ENCODE data around the gene RPRML.
"Not testable (repeated sequence)": the region's sequence is repeated elsewhere in the genome, so short reads cannot be mapped to it uniquely, and the experiment has no call there.

Gene RPRML

DNA sequence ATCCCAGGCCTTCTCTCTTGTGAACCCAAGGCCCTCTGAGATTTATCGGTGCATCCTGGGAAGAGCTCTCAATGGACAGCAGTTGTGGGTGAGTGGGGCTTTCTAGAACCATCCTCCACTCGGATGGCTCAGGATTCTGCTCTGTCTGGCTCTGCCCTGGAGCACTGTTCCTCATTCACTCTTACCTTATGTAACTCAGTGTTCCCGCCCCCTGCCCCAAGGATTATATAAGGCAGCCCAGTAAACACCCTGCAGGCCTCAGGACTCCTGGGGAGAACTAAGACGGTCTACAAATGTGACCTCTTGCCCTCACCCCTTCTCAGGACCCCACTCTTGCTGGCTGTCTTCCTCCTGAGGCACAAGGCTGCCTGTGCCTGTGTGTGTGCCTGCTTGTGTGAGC lies 3.8 kb downstream of the RPRML start:
- DNase-seq = no peak

DNA sequence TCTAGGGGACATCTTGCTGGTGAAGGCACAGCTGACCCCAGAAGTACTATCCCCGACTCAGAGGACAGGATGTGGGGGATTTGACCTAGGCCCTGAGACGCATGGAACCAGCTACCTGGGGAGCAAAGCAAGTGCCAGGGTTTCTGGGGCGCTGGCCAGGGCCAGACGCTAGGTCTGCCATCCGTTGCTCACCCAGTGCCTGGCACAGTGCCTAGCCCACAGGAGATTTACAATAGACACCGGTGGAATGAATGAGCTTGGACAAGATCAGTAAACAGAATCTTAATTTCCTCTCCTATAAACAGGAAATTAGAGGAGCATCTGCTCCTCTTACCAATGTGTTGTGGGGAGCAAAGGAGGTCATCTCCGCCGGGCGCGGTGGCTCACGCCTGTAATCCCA lies 5.0 kb downstream of the RPRML start:
- DNase-seq = no peak

DNA sequence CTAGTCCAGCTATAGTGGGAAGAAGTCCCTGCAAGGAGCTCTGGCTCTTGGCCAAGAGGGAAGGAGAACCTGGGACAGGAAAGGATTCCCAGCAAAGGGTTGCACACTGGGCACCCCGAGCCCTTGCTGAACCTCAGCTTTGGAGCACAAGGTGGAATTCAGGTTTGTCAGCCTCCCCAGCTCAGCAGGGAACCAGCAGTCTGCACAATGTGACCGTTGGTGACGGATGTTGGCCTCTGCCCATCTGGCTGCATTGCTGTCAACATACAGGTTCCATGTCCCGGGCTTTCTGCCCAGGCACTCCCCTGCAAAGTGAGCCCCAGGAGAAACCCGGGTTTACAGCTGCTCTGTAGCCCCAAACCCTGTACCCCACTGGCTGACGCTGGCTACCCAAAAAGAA lies 6.7 kb downstream of the RPRML start:
- no peak for DNase-seq

DNA sequence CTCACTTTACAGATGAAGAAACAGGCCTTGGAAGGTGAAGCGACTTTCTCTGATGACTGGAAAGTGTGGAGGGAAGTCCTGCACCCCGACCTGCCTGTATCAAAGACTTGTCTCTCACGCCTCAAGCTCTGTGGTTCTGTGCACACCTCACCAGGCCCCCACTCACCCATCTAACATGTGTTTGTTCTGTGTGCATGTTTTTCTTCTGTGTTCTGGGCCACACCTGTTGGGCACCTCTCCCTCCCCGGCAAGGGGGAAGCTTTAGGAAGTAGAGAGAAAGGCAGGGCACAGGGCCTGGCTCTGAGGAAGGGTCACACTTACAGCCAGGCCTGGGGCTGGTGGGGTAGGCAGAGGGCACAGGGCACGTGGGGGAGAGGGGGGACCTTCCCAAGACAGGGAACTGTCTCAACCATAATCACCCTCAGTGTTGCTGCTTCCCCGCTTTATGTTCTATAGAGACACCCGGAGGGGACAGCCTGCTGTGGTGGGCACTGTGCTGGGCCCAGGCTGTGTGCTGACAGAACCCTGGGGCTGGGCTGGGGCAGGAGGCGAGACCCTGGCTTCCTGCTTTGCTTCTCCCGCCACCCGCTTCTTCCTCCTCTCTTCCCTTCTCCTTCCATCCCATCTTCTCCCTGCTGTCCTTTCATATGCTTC lies 7.3 kb downstream of the RPRML start:
- DNase-seq = no peak

DNA sequence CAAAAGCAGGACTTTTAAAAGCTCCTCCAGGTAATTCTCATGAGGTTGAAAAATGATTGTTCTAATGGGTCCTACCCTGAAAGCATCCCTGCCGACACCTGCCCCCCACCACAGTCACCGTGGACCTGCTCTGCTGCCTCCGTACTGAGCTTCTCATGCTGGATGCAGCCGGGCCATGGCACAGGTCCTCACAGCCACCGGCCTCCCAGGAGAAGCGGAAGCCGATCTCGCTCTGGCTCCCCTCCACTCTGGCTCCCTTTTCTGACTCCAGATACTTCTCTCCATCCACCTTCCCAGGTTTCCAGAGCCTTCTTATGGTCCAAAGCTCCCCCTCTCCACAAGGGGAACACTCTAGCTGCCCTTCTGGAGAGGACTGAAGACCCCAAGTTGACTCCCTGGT lies 10.2 kb downstream of the RPRML start:
- DNase-seq = no peak

DNA sequence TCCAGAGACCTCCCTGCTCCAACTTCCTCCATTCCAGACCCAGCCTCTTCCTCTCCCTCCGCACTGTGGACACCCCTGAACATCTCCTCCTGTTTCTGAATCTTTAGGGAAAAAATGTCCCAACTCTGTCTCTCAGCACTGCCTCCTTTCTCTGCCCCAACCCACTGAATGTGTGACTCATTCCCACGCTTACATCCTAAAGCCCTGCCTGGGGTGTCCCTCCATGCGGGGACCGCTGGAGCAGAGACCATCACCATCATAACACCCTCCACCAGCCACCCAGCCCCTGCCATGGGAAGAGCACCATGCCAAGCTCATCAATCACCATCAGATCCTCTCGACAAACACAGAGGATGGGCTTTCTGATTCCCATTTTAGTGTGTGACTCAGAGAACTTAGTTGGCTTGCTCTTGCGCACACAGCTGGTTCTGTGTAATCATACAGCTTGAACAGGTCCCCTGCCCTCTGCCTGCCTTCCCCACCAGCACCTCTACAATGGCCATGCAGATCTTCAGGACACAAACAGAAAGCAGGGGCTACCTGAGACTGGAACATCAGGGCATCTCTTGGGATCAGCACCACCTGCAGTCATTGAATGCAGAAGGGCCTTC lies 10.7 kb downstream of the RPRML start:
- no peak for DNase-seq

DNA sequence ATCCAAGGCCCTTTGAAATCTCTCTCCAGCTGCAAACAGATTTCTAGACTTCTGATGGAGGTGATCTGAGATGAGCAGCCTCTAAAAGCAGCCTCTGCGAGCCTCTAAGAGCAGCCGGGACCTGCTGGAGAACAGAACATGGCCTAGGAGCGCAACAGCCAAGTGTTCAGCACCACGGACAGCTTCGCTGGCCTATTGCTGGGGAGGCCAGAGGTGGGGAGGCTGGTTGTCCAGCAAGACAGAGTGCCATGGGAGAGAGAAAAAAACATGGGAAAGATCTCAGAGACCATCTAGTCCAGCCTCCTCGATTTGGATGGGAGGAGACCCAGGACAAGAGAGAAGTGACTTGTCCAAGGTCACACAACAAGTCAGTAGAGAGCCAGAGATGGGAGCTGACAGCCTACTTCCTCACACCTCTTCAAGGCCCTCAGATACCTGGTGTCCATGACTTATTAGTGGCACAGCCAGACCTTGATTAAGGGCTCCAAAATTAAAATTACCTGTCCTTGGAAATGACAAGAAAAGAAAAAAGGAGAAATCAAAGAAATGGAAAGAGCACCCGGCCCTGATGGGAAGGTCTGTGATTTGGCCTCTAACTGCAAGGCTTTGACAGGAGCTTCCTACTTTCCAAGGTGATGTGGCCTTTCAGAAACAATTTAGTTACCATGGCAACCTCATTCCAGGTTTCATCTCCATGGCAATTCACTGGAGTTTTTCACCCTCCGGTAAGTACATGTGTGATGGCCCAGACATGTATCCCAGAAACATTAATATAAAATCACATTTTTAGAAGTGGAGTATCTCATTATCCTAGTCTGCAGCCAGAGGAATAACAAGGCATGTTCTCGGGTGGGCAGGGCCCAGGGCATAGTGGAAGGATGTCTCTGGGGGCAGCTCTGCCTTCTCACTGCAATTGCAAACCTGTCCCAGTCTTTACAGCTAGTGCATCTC lies 14.5 kb downstream of the RPRML start:
- no peak for DNase-seq

DNA sequence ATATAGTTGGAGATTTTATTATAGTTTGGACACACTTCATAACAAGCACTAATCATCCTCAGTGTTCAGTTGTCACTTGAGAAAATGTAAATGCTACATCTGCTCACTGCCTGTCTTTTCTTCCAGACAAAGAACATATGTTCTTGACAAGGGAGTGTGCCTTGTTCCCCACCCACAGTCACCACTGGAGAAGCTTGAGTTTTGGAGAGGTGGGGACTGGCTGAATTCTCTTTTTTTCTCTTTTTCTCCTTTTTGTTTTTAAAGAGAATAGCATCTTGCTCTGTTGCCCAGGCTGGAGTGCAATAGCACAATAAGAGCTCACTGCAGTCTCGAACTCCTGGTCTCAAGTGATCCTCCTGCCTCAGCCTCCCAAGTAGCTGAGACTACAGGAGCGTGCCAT lies 15.5 kb downstream of the RPRML start:
- no peak for DNase-seq

DNA sequence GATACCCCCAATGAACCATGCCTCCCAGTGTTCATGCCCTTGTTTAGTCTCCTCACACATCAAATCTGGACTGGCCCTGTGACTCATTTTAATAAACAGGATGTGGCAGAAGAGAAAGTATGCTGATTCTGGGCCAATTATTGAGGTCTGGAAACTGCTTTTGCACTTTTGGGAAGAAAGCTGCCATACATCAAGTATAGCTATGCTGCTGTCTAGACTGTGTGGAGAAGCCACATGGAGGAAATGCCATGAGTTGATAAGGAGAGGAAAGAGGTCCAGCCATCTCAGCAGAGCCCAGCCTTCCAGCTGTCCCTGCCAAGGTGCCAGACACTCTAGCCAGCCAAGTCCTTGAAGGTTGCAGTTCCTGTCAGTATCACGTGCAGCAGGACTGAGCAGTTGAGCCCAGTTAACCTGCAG lies 16.7 kb downstream of the RPRML start:
- no peak for DNase-seq

DNA sequence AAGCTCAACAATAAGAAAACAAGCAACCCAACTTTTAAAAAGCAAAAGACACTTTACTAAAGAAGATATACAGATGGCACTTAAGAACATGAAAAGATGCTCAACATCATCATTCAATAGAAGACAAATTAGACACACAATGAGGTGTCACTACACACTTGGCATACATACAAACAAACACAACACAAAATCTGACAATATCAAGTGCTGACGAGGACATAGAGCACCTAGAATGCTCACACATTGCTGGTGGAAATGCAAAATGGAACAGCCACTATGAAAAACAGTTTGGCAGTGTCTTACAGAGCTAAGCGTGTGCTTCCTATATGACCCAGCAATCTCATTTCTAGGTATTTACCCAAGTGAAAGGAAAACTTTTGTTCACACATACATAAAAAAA lies 18.9 kb downstream of the RPRML start:
- no peak for DNase-seq

DNA sequence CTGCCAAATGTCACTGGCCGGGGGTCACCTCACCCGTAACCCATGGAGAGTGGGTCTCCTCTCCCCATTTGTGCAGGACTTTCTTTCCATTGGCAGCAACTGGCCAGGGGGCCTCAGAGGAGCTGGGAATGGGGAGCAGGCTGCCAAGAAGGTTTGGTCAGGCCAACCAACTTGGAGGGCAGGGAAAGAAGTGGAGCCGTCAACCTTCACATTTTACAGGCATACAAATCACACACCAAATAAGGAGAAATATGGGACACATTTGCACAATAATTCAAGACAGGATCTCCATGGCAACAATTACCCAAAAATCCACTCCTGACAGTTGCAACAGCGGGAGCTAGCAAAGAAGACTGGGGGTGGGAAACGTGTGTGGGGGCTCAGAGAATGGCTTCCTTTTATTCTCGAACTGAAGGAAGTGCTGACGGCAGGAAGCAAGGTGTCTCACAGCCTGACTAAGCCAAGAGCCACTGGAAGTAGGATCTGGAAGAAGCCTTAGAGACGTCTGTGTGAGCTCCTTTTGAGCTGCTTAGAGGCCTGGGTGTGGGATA lies 20.9 kb downstream of the RPRML start:
- no peak for DNase-seq

DNA sequence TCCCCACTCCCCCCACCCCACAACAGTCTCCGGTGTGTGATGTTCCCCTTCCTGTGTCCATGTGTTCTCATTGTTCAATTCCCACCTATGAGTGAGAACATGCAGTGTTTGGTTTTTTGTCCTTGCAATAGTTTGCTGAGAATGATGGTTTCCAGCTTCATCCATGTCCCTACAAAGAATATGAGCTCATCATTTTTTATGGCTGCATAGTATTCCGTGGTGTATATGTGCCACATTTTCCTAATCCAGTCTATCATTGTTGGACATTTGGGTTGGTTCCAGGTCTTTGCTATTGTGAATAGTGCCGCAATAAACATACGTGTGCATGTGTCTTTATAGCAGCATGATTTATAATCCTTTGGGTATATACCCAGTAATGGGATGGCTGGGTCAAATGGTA lies 25.9 kb downstream of the RPRML start:
- DNase-seq = not testable (repeated sequence)

DNA sequence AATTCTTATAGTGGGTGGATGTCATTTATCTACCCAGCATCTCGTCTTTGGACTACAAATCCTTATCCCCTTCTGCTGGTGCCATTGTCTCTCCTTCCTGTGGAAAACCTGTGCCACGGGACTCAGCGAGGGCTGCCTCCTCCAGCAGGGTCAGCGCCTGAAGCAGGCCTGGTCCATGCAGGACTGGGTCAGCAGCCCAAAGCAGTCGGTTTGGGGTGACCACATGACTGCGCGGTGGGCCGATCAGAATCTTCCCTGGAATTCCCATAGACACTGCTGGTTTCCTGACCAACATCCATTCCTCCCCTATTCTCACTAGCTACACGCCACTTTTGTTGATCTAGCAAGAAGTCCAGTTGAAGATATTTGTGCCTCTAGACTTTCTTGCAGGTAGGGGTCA lies 26.9 kb downstream of the RPRML start:
- DNase-seq = no peak

DNA sequence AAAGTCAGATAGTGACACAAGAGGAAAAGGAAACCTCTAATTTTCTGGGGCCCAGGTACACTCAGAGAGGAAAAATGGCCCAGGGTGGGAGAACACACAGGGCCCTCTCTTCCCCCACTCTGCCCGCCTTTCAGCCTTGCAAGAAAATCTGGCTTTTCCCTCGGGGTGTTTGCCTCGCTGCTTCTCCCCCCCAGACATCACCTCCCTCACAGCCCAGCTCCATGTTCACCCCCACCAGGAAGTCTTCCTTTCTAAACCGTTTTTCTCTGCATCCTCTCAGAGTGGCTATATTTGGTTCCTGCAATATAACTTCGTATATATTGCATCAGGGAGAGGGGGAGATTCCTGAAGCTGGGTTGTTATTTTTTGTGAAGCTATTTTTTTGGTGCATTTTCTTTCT lies 27.3 kb downstream of the RPRML start:
- DNase-seq = no peak

DNA sequence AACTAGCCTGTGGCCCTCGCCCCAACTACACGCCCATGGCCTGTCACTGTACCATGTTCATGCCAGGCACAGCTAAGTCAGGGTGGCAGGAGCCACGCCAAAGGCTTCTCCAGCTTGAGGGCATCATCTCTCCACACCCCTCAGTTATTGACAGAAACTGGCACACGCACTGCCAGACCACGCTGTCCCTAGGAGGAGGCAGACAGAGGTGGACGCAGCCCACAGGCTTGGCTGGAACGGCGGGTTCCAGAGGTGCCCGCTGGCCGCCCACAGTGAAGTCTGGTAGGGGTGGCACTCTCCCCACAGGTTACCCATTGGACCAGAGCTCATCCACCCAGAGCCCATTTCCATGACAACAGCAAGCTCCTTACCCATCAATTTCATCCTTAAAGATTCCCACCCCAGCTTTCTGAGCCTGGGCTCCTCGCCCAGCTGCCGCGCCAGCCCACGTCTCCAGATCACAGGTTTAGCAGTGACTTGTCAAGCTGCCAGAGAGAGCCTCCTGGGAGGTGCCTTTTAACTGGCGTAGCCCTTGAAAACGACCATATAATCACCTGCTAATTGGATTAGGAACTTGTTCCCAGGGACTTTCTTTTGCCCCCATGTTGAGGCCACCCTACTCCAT lies 27.9 kb downstream of the RPRML start:
- no peak for DNase-seq

DNA sequence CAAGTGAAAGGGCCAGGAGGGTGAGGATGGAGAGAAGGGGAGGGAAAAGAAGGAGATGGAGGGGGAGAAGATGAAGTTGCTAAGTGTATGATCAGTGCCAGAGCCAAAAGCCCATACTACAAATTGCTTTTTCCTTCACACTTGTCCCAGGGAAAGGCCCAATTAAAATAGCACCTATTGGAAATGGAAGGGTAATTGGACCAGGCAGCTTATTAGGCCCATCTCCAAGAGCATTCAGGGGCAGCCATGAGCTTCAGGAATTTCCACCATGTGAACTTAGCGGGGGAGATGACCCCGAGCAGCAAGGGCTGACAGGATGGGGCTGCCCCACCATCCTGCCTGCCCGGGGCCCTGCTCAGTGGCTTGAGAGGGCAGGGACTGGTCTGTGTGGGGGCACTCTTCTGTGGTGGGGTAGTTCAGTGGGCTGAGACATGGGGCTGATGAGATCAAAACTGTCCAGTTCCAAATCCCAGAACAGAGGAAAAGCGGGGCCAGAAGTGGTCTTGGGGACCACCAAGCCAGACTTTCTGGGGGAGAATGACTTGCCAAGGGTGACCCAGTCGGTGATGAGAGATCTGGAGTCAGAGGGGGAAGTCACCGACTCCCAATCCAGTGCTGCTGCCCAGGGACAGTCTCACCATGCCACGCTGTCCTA lies 28.6 kb downstream of the RPRML start:
- DNase-seq = no peak

DNA sequence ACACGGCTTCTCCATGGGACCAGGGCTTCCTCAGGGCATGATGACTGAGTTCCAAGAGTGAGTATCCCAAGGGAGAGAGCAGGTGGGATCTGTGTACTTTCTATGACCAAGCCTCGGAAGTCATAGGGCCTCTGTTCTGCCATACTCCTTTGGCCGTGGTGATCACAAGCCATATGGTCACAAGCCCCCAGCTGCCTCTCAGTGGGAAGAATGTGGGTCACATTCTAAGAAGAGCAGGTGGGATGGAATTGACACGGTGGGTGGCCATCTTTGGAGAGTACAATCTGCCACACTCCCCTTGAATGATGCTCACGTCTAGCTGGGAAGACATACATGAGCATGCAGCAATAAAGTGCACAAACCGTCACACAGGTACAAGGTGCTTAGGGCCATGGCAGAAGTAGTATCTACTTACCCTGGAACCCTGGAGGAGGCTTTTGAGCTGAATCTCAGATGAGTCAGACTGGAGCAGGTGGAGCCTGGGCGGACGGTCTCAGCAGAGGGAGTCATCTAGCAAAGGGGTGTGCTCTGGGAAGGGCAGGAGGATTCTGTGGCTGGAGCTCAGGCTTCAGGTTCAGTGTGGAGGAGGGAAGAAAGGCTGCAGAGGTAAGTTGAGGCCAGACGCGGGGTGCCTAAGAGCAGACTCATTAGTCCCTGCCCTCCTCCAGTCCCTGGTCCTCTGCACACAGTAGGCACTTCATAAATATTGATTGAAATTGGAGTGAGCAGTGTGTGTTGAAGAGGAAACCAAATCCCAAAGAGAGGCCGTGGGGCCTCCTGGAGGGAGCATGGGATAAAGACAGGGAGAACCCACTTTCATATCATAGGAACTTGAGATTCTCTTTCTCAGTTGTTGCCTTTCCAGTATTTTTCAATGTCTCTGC lies 29.5 kb downstream of the RPRML start:
- no peak for DNase-seq

DNA sequence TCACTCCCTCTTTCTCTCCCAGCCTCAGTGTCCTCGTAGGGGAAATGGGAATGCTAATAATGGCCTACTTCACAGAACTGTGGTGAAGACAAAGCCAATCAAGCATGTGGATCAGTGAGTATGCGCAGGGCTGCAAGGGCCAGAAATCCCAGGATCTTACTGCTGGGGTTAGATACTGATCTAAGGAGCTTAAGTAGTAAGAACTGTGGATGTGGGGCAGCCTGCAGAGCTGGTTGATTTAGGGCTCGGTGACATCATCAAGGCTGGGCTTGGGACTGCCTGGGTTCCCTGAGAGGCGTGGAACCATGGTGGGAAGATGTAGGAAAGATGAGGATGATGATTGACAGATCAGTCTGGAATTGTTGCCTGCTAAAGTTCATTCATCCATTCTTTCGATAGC lies 30.5 kb downstream of the RPRML start:
- DNase-seq = no peak

DNA sequence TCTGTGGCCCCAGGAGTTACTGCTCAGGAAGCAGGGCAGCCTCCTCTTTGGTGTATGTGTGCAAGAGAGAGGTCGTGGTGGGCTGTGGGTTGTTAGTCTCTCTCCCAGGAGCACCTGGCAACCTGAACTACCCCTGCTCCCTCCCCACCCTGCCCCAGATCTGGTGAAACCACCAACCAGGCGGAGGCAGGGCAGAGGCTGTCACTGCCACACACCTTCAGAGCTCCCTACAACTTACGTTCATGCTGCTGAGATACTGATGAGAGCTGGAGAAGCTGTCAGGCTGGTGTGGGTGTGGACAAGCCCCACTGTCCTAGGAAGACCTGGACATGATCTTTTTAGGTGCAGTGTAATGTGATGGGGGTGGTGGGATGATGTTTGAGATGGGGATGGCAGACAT lies 31.8 kb downstream of the RPRML start:
- DNase-seq = no peak

DNA sequence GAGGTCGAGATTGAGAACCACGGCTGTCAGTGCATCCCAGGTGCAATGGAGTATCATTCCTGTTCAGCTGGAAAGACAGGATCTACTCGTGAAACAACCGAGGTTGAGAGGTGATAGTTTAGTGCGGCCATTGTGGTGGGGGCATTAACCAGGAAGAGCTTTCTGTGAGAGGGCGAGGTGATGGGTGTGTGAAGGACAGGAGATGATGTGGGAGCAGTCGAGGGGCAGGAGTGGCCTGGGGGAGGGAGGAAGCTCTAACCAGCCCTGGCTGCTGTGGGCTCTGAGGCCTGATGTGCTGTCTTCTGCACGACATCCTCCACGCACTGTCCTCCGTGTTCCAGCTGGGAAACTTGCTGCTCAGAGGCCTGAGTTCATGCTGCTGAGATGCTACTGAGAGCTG lies 34.1 kb downstream of the RPRML start:
- DNase-seq = peak; percentile 56

DNA sequence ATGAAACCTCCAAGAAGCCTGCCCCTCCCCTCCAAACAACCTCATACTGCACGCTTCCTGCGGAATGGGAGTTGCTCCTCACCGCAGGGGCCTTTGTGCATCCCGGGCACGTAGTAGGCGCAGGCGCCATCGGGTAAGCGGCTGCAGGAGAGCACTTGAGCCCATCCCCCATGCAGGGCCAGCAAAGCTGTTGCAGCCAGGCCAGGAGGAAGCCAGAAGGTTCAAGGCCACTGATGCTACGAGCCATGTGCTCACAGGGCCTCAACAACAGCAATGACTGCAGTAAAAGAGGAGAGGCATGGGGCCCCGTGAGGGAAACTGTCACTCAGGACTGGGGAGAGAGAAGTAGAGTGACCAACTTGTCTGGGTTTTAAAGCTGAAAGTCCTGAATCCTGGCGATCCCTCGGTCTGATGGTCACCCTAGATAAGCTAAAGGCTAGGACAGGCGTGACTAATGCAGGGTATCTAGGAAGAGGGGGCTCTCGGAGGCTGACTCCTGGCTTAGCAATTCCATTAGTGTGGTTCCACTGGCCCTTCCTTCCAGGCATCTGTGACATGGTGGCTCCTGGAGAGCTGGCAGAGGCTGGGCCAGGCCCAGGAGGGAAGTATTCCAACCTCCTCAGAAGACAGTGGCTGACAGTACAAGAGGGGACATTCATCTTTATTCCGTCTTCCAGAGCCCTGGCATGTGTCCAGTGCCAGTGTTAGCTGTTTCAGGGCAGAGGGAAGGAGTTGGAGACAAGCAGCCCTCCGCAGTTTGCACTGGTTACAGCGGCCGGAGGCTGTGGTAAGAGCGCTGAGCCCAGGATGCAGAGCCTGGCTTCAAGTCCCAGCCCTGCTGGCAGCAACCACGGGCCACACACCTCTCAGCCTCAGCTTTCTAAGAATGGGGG lies 35.3 kb downstream of the RPRML start:
- peak; percentile 56 for DNase-seq
